GM12873 (cell line): Measurements from ENCODE around the gene CMIP.

Experiments used
- TF ChIP-seq, protein P1 (sequence below): IDR thresholded peaks from 2 replicates; pipeline ENCODE4 v1.5.1; 2012; ENCODE audit warnings: low read depth, mild to moderate bottlenecking, moderate library complexity, low read length, control low read depth; ENCODE audit not compliant: insufficient read depth; ENCODE audit errors: missing control alignments

Gene CMIP

DNA sequence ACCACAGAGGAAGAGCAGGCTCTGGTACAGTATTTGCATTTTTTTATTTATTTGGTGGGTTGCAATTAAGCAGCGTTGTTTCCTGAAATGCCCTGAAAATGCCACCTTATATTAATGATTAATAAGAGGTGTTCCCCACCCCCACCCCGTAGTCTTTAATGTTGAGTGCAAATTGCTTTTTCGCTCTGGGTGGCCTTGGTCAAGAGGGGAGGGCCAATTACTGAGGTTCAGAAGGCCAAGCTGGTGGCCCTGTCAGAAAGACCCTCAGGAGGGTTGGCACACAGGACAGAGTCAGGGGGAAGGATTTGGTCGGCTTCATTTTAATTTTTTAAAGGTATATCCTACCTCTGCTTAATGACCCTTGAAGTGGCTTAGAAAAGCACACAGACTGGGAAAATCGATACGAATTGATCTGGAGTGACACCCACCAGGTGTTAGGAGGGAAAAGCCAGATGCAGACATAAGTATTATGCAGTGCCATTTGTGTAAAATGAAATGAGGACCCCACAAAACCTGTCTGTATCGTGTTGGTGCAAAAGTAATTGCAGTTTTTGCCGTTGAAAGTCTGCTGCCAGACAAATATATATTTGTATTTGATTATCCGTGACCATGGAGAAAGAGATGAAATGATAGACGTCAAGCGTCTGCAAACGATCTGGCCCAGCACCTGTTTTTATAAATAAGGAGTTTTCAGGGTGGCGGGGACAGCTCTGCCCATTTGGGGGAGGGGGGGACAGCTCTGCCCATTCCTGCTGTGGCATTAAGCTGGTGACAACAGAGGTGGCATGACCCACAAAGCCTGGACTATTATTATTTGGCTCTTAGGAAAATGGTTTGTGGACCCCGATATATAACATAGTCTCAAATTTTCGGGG, 190.7 kb downstream of the CMIP start:
- TF ChIP-seq, protein P1, sequence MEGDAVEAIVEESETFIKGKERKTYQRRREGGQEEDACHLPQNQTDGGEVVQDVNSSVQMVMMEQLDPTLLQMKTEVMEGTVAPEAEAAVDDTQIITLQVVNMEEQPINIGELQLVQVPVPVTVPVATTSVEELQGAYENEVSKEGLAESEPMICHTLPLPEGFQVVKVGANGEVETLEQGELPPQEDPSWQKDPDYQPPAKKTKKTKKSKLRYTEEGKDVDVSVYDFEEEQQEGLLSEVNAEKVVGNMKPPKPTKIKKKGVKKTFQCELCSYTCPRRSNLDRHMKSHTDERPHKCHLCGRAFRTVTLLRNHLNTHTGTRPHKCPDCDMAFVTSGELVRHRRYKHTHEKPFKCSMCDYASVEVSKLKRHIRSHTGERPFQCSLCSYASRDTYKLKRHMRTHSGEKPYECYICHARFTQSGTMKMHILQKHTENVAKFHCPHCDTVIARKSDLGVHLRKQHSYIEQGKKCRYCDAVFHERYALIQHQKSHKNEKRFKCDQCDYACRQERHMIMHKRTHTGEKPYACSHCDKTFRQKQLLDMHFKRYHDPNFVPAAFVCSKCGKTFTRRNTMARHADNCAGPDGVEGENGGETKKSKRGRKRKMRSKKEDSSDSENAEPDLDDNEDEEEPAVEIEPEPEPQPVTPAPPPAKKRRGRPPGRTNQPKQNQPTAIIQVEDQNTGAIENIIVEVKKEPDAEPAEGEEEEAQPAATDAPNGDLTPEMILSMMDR: no peak

DNA sequence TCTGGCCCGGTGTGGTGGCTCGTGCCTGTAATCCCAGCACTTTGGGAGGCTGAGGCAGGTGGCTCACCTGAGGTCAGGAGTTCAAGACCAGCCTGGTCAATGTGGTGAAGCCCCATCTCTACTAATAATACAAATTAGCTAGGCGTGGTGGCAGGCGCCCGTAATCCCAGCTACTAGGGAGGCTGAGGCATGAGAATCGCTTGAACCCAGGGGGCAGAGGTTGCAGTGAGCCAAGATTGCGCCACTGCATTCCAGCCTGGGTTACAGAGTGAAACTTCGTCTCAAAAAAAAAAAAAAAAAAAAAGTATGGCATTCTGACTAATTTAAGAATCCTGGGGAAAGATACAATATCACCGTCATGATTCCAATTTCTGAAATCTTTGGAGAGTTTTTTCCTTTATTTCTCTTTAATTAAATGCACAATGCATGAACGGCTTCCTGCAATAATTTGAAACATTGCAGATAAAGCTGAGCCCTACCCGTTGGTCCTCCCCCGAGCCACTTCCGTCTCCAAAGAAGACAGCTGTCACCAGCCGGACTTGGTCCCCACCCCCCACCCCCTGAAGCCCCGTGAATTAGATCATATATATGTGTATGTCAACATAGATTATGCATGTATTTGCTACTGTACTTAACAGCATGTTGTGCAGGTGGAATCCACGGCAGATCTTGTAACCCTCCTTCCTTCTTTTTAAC, 191.8 kb downstream of the CMIP start:
- TF ChIP-seq, protein P1: no peak

DNA sequence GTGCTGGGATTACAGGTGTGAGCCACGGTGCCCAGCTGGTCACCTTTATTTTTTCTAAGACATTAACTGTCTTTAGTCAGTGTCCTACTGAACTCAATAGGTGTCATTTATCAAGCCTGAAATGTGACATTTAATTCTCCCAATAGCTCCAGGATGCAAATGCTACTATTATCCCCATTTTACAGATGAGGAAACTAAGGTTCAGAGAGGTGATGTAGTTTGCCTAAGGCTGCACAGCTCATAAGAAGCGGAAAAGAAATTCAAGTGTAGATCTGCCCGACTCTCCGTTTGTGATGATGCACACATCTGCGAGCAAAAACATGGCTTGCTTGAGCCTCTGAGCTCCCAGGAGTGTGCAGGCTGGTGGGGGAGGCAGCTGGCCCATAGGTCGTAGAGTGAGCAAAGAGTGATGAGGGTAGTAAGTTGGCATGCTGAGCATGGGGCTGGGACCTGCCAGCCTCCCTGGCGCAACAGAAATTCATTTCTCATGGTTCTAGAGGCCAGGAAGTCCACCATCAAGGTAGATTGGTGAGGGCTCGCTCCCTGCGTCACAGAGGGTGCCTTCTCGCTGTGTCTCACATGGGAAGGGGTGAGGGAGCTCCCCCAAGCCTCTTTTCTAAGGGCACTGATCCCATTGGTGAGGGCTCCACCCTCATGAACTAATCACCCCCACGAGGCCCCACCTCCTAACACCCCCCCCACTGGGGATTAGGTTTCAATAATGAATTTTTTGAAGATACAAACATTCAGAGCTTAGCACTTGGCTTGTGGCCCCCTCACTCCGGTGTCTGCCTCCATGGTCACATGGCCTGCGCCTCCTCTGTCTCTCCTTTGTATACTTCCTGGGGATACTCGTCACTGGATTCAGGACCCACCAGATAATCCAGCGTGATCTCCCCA, 193.0 kb downstream of the CMIP start:
- TF ChIP-seq, protein P1: no peak

DNA sequence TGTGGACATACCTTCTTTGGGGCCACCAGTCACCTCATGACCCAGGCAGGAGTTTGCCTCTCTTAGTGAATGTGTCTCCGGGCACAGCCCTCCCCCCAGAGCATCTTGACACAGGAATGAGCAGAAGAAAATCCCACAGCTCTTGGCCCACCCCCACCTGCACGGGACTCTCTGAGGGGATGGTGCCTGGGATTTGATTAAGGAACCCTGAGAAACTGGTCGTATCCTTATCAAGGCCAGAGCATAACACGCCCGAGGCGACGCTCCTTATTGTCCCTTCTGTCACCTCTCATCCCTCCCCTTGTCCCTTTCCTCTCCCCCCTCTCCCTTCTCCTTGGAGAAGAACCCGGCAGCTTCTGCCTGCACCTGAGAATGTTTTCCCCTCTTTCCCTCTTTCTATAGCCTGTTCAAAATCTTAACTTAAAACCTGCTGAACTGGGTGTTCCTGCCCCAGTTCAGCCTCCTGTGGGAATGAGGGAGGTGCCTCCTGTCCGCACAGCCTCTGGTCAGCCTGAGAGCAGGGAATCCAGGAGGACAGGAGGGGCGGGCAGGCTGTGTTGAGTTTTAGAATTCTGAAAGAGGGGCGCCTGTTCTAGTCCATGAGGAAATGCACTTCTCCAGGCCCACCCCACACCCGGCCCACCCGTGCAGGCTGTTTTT, 193.8 kb downstream of the CMIP start:
- TF ChIP-seq, protein P1: no peak

DNA sequence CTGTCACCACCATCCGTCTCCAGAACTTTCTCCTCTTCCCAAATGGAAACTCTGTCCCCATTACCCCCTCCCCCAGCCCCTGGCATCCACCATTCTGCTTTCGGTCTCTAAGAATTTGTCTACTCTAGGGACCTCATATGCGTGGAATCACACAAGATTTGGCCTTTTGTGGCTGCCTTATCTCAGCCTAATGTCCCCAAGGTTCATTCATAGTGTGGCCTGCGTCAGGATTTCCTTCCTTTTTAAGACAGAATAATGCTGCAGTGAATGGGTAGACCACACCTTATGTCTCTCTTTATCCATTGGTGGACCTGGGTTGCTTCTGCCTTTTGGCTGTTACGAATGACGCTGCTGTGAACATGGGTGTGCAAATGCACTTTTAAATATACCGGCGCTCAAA, 194.7 kb downstream of the CMIP start:
- TF ChIP-seq, protein P1: no peak

DNA sequence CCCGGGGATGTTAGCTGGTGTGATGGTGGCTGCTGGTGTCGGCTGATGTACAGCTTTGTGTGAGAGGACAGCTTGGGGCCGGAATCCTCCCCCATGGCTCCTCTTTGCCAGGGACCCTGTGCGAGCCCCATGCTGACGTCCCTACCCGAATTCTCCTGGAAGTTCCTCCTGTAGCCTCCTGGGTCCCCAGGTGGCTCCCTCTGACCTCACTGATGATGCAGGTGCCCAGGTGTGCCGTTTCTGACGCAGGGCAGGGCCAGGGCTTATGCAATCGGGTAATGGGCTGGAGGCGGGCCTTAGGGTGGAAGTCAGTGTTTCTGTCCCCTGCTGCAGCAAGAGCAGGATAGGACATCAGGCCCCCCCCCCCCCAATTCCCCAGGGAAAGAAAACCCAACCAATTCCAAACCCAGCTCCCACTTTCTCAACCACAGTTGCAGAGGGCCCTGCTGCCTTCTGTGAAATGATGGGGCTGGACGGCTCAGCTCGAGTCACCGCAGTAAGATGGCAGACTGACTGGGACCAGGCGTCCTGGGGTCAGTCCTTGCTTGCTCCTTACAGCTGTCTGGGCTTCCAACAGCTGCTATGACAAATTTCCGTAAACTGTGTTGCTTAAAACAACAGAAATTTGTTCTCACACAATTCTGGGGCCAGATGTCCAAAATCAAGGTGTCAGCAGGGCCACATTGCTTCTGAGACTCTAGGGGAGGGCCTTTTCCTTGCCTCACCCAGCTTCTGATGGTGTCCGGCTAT, 195.5 kb downstream of the CMIP start:
- TF ChIP-seq, protein P1: no peak
